NCI-H1930 (cell line): ENCODE measurements around the gene TUFT1.
"Not testable (repeated sequence)": the region's sequence is repeated elsewhere in the genome, so short reads cannot be mapped to it uniquely, and the experiment has no call there.

Experiments used
- DNase-seq, 2 experiments: peaks; one replicate each; lab custom pipeline; 2025; lab: John Stamatoyannopoulos, UW

TUFT1 gene

DNA sequence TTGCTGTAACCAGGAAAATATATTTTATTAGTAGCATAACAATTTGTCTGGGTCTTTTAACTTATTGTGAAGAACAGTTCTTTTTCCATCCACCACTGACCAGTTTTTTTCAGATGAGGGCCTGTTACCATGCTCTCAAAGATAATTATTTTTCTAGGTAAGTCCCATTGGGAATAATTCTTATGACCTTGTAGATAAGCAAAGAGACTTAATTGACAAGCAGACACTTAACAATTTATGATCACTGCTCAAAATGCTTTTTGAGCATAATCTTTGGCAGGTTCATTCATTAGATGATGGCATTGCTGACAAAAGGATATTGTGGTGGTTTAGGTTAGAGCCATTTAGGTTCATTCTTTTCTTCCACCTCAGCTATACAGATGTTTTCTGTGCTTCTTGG, 78.4 kb downstream of the TUFT1 start:
- DNase-seq = no peak

DNA sequence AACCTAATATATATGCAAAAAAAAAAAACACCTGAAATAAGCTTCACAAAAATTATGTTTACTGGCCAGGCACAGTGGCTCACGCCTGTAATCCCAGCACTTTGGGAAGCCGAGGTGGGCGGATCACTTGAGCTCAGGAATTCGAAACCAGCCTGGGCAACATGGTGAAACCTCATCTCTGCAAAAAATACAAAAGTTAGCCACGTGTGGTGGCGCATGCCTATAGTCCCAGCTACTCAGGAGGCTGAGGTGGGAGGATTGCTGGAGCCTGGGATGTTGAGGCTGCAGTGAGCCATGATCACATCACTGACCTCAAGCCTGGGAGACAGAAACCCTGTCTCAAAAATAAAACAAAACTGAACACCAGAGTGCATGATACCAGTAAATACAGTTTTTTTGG, 78.9 kb downstream of the TUFT1 start:
- DNase-seq = not testable (repeated sequence)

DNA sequence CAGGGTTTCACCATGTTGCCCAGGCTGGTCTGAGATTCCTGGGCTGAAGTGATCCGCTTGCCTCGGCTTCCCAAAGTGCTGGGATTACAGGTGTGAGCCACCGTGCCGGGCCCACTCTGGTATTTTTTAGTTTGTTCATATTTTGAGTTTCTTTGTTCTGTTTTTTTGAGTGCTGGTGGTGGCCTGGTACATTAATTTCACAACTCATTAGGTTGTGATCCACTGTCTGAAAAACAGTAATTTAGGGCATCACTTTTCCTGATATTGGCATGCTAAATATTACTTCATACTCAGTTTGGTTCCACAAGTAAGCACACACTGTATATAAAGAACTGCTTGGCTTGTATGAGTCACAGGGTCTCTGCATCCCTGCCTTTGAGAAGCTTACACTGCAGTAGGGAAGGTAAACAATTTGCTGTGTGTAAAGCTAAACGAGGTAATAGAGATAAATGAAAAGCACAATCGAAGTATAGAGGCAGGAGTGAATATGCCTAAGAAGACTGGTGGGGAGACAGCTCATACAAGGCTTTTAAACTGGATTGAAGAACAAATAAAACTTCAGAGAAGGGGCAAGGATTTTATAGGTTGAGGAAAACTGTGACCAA, 79.5 kb downstream of the TUFT1 start:
- DNase-seq = no peak

DNA sequence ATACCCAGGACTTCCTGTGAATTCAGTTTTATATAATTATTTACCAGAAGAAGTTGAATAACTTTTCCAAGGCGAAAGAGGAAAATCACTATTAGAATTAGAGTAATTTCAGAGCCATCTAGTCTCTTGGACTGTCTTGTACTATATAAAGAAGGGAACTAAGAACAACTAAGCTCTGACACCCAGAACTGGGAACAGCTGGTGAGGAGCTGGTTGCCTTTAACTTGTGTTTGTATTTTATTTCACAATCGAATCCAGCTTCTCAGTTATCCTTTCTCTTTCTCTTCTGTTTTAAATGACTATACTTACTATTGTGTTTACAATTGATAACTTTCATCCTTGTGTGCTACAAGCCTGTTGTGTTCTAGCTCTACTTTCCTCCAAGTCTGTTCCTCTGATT, 80.2 kb downstream of the TUFT1 start:
- DNase-seq = no peak

DNA sequence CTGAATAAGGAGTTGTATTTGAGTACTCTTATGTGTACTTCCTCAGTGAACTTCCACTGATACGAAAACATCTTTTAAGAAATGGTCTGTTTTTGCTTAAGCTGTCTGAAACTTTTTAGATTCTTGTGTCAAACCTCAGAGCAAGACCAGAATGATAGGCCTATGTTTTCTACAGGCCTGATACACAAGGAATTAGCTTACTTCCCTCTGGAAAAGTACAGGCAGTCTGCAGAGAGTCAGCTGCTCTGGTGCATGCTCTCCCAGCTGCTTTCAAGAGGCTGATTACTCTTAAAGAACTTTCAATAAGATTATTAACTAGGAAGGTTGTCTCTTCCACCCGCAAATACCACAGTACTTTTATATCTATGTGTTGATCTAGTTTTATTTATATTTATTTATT, 81.2 kb downstream of the TUFT1 start:
- no peak for DNase-seq

DNA sequence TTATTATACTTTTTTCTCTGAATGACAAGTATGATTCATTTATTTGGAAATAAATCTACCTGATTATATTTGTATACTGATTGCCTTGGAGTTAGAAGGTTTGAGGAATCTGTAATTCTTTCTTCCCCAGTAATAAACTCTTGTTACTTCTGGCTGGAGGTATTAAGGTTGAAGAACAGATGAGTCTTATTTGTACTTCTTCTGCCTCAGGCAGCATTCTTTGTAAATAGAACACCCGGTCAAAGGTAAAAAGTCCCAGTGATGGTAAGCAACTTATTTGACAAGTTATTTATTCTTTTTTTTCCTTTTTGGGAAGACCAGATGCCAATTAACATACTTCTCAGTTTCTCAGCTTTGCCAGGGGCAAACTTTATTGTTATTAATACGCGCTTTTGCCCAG, 84.7 kb downstream of the TUFT1 start:
- no peak for DNase-seq

DNA sequence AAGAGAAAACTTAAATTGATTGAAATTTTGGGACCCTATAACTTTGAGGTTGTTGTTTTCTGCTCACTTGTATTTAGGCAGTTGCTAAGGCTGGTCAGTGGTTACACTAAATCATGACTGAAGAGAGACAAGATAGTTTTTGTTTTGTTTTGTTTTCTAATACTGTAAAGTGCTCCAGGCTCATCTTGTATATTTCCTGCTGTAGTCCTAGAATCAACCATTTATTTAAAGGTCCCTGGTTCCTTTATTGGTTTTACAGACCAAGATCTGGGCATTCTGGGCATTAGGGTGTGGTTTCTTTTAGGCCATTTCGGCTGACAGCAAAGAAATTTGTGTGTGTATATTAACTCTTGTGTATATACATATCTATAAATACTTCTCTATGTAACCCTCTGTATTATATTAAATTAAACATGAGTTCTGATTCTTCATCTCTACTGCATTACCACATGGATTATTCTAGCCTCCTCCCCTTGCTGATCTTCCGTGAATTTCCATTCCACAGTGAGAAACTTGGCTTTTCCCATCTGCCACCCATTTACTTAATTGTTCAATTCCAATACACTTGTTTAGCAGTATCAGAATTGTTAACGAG, 86.7 kb downstream of the TUFT1 start:
- no peak for DNase-seq

DNA sequence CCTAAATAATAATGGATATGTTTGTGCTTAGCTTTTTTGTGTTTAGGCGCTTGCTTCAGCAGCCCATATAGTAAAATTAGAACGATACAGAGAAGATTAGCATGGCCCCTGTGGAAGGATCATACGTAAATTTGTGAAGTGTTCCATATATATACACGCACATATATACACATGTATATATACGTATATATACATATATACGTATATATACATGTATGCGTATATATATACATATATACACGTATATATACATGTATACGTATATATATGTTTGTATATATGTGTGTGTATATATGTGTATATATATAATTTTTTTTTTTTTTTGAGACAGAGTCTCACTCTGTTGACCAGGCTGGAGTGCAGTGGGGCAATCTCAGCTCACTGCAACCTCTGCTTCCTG, 89.2 kb downstream of the TUFT1 start:
- DNase-seq = no peak
